Measurements from ENCODE around the gene TOR1A. TPM values are rescaled to one million over a fixed set of nuclear protein-coding genes. Genes with fewer than 3 reads are reported as not detected.
"Not testable (repeated sequence)": the region's sequence is repeated elsewhere in the genome, so short reads cannot be mapped to it uniquely, and the experiment has no call there.

Gene TOR1A
- total RNA-seq, 1 donor from 2014 or later, result 63.5 TPM

- intact Hi-C loops (cut with micrococcal nuclease), result loop anchor here (5.0 kb wide), 3 partner anchors 139 to 419 kb away; partner anchors contain the start of gene GPR107
These were observed 398 bp downstream of the TOR1A start for GRCh38 chr9:129823542-129823934.

GRCh38 chr9:129822898-129823541 lies 916 bp downstream of the TOR1A start:
- intact Hi-C loops (cut with micrococcal nuclease), result loop anchor here (5.0 kb wide), 3 partner anchors 139 to 419 kb away; partner anchors contain the start of gene GPR107

- intact Hi-C loops (cut with micrococcal nuclease), result no loop called here
These were observed 7.2 kb downstream of the TOR1A start for GRCh38 chr9:129816501-129817435.

GRCh38 chr9:129815278-129815677 lies 8.7 kb downstream of the TOR1A start:
- intact Hi-C loops (cut with micrococcal nuclease), result no loop called here

- intact Hi-C loops (cut with micrococcal nuclease), result no loop called here
These were observed 9.3 kb downstream of the TOR1A start for GRCh38 chr9:129814432-129815223.

- intact Hi-C loops (cut with micrococcal nuclease), result no loop called here
These were observed 10.3 kb downstream of the TOR1A start for GRCh38 chr9:129813661-129814060.

- intact Hi-C loops (cut with micrococcal nuclease), result no loop called here
These were observed 11.6 kb downstream of the TOR1A start for GRCh38 chr9:129812385-129812784.

GRCh38 chr9:129811967-129812363 lies 12.0 kb downstream of the TOR1A start:
- intact Hi-C loops (cut with micrococcal nuclease), result no loop called here

- intact Hi-C loops (cut with micrococcal nuclease), result no loop called here
These were observed 13.1 kb downstream of the TOR1A start for GRCh38 chr9:129810788-129811187.

GRCh38 chr9:129810116-129810515 lies 13.8 kb downstream of the TOR1A start:
- intact Hi-C loops (cut with micrococcal nuclease), result no loop called here

GRCh38 chr9:129809346-129809745 lies 14.6 kb downstream of the TOR1A start:
- intact Hi-C loops (cut with micrococcal nuclease), result no loop called here

- intact Hi-C loops (cut with micrococcal nuclease), result no loop called here
These were observed 17.9 kb downstream of the TOR1A start for GRCh38 chr9:129806061-129806460.

- intact Hi-C loops (cut with micrococcal nuclease), result loop anchor here (1.0 to 5.0 kb wide), 7 partner anchors 21 to 692 kb away; partner anchors contain the start of genes C9orf78, GPR107, PTPA and TOR1A
These were observed 20.3 kb downstream of the TOR1A start for GRCh38 chr9:129803676-129804060.

GRCh38 chr9:129802833-129803675 lies 20.9 kb downstream of the TOR1A start, which contains the start of gene TOR1B:
TSS of gene TOR1B (plus strand) at chr9:129803184. CDS start at chr9:129803213, 29 bp downstream.
- intact Hi-C loops (cut with micrococcal nuclease), result loop anchor here (1.0 to 5.0 kb wide), 7 partner anchors 21 to 692 kb away; partner anchors contain the start of genes C9orf78, GPR107, PTPA and TOR1A

GRCh38 chr9:129801504-129801903 lies 22.4 kb downstream of the TOR1A start:
- intact Hi-C loops (cut with micrococcal nuclease), result loop anchor here (5.0 kb wide), 1 partner anchor 66 kb away; no protein-coding TSS in a partner anchor

GRCh38 chr9:129798973-129799372 lies 25.0 kb downstream of the TOR1A start:
- intact Hi-C loops (cut with micrococcal nuclease), result no loop called here

- intact Hi-C loops (cut with micrococcal nuclease), result not testable (repeated sequence)
These were observed 27.9 kb downstream of the TOR1A start for GRCh38 chr9:129796029-129796428.

- intact Hi-C loops (cut with micrococcal nuclease), result loop anchor here (5.0 kb wide), 1 partner anchor 303 kb away; no protein-coding TSS in a partner anchor
These were observed 29.4 kb downstream of the TOR1A start for GRCh38 chr9:129794549-129794948.

GRCh38 chr9:129786481-129786880 lies 37.5 kb downstream of the TOR1A start:
- intact Hi-C loops (cut with micrococcal nuclease), result no loop called here

GRCh38 chr9:129785866-129786265 lies 38.1 kb downstream of the TOR1A start:
- intact Hi-C loops (cut with micrococcal nuclease), result no loop called here
